Measurements from ENCODE around the gene CTTNBP2NL.

DNA sequence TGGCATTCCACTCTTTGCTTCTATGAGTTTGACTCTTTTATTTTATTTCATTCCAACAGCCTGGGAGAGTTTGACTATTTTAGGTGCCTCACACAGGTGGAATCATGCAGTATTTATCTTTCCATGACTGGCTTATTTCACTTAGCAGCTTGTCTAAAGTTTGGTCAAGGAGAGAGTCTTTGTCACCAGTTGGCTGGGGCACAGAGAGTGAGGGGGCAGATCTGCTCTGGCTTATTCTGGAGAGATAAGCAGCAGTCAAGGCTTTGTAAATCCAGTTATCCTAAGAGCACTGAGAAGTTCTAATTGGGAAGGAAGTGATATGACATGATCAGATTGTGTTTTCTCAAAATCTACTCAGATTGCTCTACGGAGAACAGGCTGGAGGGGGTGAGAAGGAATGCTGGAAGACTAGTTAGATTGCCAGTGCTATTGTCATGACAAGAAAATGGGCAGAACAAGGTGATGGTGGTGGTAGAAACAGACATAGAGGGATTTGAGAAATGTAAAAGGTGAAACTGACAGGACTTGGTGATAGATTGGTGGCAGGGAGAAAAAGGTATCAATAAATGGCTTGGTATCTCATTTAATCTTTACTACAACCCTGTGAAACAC lies 12.1 kb upstream of the CTTNBP2NL start:
- TF ChIP-seq, protein P1, sequence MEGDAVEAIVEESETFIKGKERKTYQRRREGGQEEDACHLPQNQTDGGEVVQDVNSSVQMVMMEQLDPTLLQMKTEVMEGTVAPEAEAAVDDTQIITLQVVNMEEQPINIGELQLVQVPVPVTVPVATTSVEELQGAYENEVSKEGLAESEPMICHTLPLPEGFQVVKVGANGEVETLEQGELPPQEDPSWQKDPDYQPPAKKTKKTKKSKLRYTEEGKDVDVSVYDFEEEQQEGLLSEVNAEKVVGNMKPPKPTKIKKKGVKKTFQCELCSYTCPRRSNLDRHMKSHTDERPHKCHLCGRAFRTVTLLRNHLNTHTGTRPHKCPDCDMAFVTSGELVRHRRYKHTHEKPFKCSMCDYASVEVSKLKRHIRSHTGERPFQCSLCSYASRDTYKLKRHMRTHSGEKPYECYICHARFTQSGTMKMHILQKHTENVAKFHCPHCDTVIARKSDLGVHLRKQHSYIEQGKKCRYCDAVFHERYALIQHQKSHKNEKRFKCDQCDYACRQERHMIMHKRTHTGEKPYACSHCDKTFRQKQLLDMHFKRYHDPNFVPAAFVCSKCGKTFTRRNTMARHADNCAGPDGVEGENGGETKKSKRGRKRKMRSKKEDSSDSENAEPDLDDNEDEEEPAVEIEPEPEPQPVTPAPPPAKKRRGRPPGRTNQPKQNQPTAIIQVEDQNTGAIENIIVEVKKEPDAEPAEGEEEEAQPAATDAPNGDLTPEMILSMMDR (IDR thresholded peaks at IDR 0.05) = no peak
- no peak for TF ChIP-seq POLR2A (IDR thresholded peaks at IDR 0.05)

All from stomach (tissue), 4 donors.